Caco-2 (cell line): Measurements from ENCODE around the gene INO80D. TPM values are rescaled to one million over a fixed set of nuclear protein-coding genes. Genes with fewer than 3 reads are reported as not detected.

ENCODE experiments used
- BruUV-seq: library from RNA; stranded (reverse); fragments of 400-500 nt; replicated peaks from 2 replicates; lab custom pipeline; 2021; lab: Mats Ljungman, UMichigan
- CTCF ChIA-PET: fragments of 300-600 bp; sonication (Branson Sonifier 250); formaldehyde crosslinking; loops from one replicate; lab custom pipeline; 2022; ENCODE audit warnings: antibody characterized with exemption; lab: Charles Lee
- POLR2A ChIA-PET: fragments of 300-600 bp; sonication (Branson Sonifier 250); formaldehyde crosslinking; loops from one replicate; lab custom pipeline; 2022; ENCODE audit warnings: antibody characterized with exemption; lab: Charles Lee
- DNase-seq, 2 experiments: peaks; one replicate each; pipeline versions ENCODE4 v3.0.0 to v3.0.0-alpha.2; 2020 to 2022
- H3K27me3 ChIP-seq: replicated peaks from 2 replicates; pipeline ENCODE4 v1.6.0; 2011; ENCODE audit warnings: low read length; ENCODE audit not compliant: control insufficient read depth, insufficient read depth
- H3K36me3 ChIP-seq: 2 replicates; pipeline ENCODE4 v1.5.1; 2011; ENCODE audit warnings: low read length; ENCODE audit not compliant: control insufficient read depth, insufficient read depth
- H3K4me1 ChIP-seq: fragments of 250-450 bp; sonication (Bioruptor Pico); 2 replicates; pipeline ENCODE4 v1.5.1; 2020; ENCODE audit warnings: mild to moderate bottlenecking
- H3K4me3 ChIP-seq: 2 replicates; pipeline ENCODE4 v1.5.1; 2011; ENCODE audit warnings: low read depth, mild to moderate bottlenecking, control low read depth, low read length
- H3K9me3 ChIP-seq: fragments of 250-450 bp; sonication (Bioruptor Pico); 2 replicates; pipeline ENCODE4 v1.5.1; 2020; ENCODE audit warnings: mild to moderate bottlenecking, moderate library complexity
- H3K27ac Mint-ChIP-seq: one replicate; pipeline ENCODE4 v1.8.0; 2022; ENCODE audit warnings: mixed read lengths; ENCODE audit not compliant: unreplicated experiment
- H3K27me3 Mint-ChIP-seq: one replicate; pipeline ENCODE4 v1.8.0; 2022; ENCODE audit warnings: mixed read lengths; ENCODE audit not compliant: insufficient read depth, unreplicated experiment
- H3K36me3 Mint-ChIP-seq: one replicate; pipeline ENCODE4 v1.8.0; 2022; ENCODE audit warnings: mild to moderate bottlenecking, mixed read lengths; ENCODE audit not compliant: insufficient read depth, unreplicated experiment
- H3K4me1 Mint-ChIP-seq: one replicate; pipeline ENCODE4 v1.8.0; 2022; ENCODE audit warnings: low read depth, mixed read lengths; ENCODE audit not compliant: unreplicated experiment
- H3K4me3 Mint-ChIP-seq: one replicate; pipeline ENCODE4 v1.8.0; 2022; ENCODE audit warnings: mild to moderate bottlenecking, moderate library complexity, mixed read lengths; ENCODE audit not compliant: unreplicated experiment
- H3K9me3 Mint-ChIP-seq: one replicate; pipeline ENCODE4 v1.8.0; 2022; ENCODE audit warnings: mixed read lengths; ENCODE audit not compliant: unreplicated experiment
- CTCF ChIP-seq, 2 experiments: fragments of 200-600 bp in 1 of 2; IDR thresholded peaks; 1 replicate in 1 of 2; 2 replicates in 1 of 2; pipeline versions ENCODE4 v1.5.1 to v1.8.0; 2011 to 2022; ENCODE audit warnings: antibody characterized with exemption in 1 of 2, control low read depth in 1 of 2, inconsistent platforms in 1 of 2, low read depth in 1 of 2, low read length in 1 of 2, mild to moderate bottlenecking in 1 of 2, moderate library complexity in 1 of 2; ENCODE audit not compliant: insufficient read depth in 1 of 2, severe bottlenecking in 1 of 2, unreplicated experiment in 1 of 2
- intact Hi-C: fragments of 100-400 bp; cut with micrococcal nuclease; formaldehyde crosslinking; loops from one replicate; pipeline ENCODE4 v1.10.0; 2022; ENCODE audit not compliant: unreplicated experiment
- total RNA-seq: library from RNA; stranded (reverse); gene quantifications from 2 replicates; pipeline ENCODE4 v1.2.3, GENCODE V29; 2022

INO80D gene
- total RNA-seq, 1 experiment from 2014 or later: 19.8 TPM

DNA sequence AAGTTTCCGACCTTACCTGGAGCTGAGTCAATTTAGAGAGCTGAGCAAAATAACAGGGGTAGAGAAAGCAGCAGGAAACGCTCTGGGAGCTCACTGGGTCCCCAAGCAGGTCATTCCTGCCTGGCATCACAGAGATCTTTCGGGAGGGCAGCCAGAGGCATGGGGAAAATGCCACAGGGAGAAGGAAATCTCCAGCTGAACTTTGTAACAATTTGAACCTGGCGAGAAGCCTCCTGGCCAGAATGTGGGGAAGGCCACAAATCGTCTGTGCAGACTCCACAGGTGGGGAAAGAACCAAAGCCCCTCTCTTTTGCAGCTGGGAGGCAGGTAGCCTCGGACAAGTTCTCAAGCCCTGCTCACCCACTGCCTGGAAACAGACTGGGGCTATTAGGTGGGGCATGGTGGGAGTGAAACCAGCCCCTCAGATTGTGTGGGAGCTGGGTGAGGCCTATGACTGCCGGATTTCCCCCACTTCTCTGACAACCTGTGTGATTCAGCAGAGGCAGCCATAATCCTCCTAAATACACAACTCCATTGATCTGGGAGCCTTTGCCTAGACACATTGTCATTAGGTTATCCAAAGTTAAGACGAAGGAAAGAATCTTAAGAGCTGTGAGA lies 53.9 kb downstream of the INO80D start:
- intact Hi-C loops: no loop called here
- BruUV-seq: no TSS peak
- Histone ChIP-seq H3K36me3 (no peaks in the 10 kb centered on the region), H3K4me1 (no peaks in the 10 kb centered on the region), H3K9me3 (no peaks in the 10 kb centered on the region), H3K4me3 (no peak overlapping the region), H3K27me3 (no peaks in the 10 kb centered on the region)
- no peaks in the 10 kb centered on the region for H3K27me3 Mint-ChIP-seq
- H3K9me3 Mint-ChIP-seq: peaks cover 10% of the 10 kb centered on the region
- H3K36me3 Mint-ChIP-seq: peaks cover 28% of the 10 kb centered on the region
- DNase-seq: no peak
- TF ChIP-seq CTCF (IDR thresholded peaks at IDR 0.05; ENCODE audit: insufficient read depth in 1 of 2, low read depth in 1 of 2, low read length in 1 of 2, severe bottlenecking in 1 of 2, unreplicated experiment in 1 of 2): no peak
- ChIA-PET CTCF (no interaction called here), POLR2A (no interaction called here)
- no peak overlapping the region for H3K4me3 Mint-ChIP-seq
- no peak overlapping the region for H3K27ac Mint-ChIP-seq
- peaks cover 7% of the 10 kb centered on the region for H3K4me1 Mint-ChIP-seq

DNA sequence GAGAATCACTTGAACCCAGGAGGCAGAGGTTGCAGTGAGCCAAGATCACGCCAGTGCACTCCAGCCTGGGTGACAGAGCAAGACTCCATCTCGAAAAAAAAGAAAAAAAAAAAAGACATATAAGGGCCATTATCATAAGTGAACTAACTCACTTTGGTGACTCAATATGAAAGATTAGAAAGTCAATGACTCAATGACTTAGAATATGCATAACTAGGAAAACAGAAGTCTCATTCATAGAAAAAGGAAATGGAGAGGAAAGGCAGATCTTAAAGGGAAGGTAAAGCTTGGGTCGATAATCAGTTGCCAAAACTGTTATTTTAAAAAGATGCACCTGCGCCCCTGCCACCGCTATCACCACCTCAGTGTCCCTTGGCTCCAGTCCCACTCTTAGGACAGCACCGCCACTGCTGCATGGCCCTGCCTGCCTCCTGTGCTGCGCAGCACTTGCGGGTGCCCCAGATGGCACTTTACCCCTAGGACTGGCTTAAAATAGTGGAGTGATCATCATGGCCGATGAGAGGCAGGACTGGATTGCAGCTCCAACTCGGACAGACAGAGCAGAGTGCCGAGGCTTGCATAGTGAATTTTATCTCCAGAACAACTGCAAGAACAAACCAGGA lies 54.7 kb downstream of the INO80D start:
- Mint-ChIP-seq H3K4me1 (peaks cover 7% of the 10 kb centered on the region), H3K9me3 (peaks cover 10% of the 10 kb centered on the region), H3K4me3 (no peak overlapping the region), H3K36me3 (peaks cover 29% of the 10 kb centered on the region), H3K27ac (no peak overlapping the region), H3K27me3 (no peaks in the 10 kb centered on the region)
- H3K9me3 ChIP-seq: no peaks in the 10 kb centered on the region
- H3K36me3 ChIP-seq: no peaks in the 10 kb centered on the region
- intact Hi-C loops: no loop called here
- no peaks in the 10 kb centered on the region for H3K4me1 ChIP-seq
- no peak for DNase-seq
- POLR2A ChIA-PET: no interaction called here
- no peak overlapping the region for H3K4me3 ChIP-seq
- BruUV-seq: no TSS peak
- CTCF ChIA-PET: no interaction called here
- no peak for TF ChIP-seq CTCF (IDR thresholded peaks at IDR 0.05; ENCODE audit: insufficient read depth in 1 of 2, low read depth in 1 of 2, low read length in 1 of 2, severe bottlenecking in 1 of 2, unreplicated experiment in 1 of 2)
- H3K27me3 ChIP-seq: no peaks in the 10 kb centered on the region

DNA sequence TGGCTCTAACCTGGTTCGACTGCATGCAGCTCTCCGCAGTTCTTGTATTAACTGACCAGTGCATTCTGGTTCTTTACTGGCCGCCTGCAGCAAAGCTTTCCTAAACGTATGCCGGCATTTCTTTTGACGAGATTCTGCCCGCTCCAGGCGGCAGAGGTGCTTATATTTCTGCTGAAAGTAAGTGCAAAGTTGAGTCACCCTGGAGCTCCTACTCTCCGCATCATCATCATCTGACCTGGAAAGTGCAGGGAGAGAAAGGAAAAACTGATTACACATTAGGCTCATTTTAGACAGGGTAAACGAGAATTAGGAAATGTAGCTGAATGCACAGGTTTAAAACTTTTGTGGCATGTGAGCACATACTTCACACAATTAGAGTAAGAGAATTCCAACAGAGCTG lies 57.9 kb downstream of the INO80D start:
- DNase-seq: no peak
- H3K9me3 ChIP-seq: no peaks in the 10 kb centered on the region
- no peak overlapping the region for H3K27ac Mint-ChIP-seq
- H3K4me1 ChIP-seq: no peaks in the 10 kb centered on the region
- POLR2A ChIA-PET: no interaction called here
- no peaks in the 10 kb centered on the region for H3K36me3 ChIP-seq
- peaks cover 1% of the 10 kb centered on the region for H3K9me3 Mint-ChIP-seq
- intact Hi-C loops: no loop called here
- no TSS peak for BruUV-seq
- no peak overlapping the region for H3K4me3 ChIP-seq
- peaks cover 19% of the 10 kb centered on the region for H3K36me3 Mint-ChIP-seq
- CTCF ChIA-PET: interaction anchor here (0.6 to 1.0 kb wide), 2 partner anchors 23 to 60 kb away, joined by 3 to 8 read pairs; no protein-coding TSS in a partner anchor
- peaks cover 7% of the 10 kb centered on the region for H3K4me1 Mint-ChIP-seq
- H3K4me3 Mint-ChIP-seq: no peak overlapping the region
- TF ChIP-seq CTCF (IDR thresholded peaks at IDR 0.05; ENCODE audit: insufficient read depth in 1 of 2, low read depth in 1 of 2, low read length in 1 of 2, severe bottlenecking in 1 of 2, unreplicated experiment in 1 of 2): no peak
- H3K27me3 ChIP-seq: no peaks in the 10 kb centered on the region
- no peaks in the 10 kb centered on the region for H3K27me3 Mint-ChIP-seq
